ENCODE results near the gene LRRC23. TPM values are rescaled to one million over a fixed set of nuclear protein-coding genes. Genes with fewer than 3 reads are reported as not detected.
A peak's percentile ranks its signal among the peaks of the same experiment; 100 is the strongest.

Gene LRRC23
- polyA plus RNA-seq, 1 donor (not counting 4 experiments of a cell fraction or from before 2014, with no cell fraction given) = 7.1 TPM

GRCh38 chr12:6932766-6933165 is 28.1 kb downstream of the LRRC23 start:
- dilution Hi-C loops (cut with MboI; ENCODE audit: extremely low pct_ligation_motif_present, low sequenced_read_pairs) = no loop called here
- Histone ChIP-seq H3K4me1 (ENCODE audit: control insufficient read depth, extremely low read depth, insufficient read depth, low read length) (peaks cover 12% of the 10 kb centered on the region), H3K9me3 (ENCODE audit: control insufficient read depth, low read depth, low read length) (no peaks in the 10 kb centered on the region), H3K36me3 (ENCODE audit: control insufficient read depth in 2 of 2, extremely low read depth in 1 of 2, insufficient read depth in 2 of 2, low read length in 2 of 2) (peaks cover 12 to 14% of the 10 kb centered on the region in 2 experiments), H2AFZ (ENCODE audit: control insufficient read depth, low read length) (no peak overlapping the region), H3K27ac (ENCODE audit: control insufficient read depth, insufficient read depth, low read length) (no peak overlapping the region), H3K4me2 (ENCODE audit: control insufficient read depth, extremely low read depth, insufficient read depth, low read depth, low read length) (no peak overlapping the region), H3K4me3 (ENCODE audit: control insufficient read depth in 2 of 3, extremely low read depth in 1 of 3, insufficient read depth in 2 of 3, low read depth in 1 of 3, low read length in 3 of 3) (no peak overlapping the region), H3K27me3 (ENCODE audit: control insufficient read depth, extremely low read depth, insufficient read depth, low read length) (no peaks in the 10 kb centered on the region), H3K79me2 (ENCODE audit: control insufficient read depth, insufficient read depth, low read length) (peaks cover 38% of the 10 kb centered on the region), H3K9me1 (ENCODE audit: control insufficient read depth, extremely low read depth, insufficient read depth, low read length) (peaks cover 3% of the 10 kb centered on the region), H3K9ac (ENCODE audit: control insufficient read depth, extremely low read depth, insufficient read depth, low read length) (peak overlapping the region; percentile 6), H4K20me1 (ENCODE audit: control insufficient read depth, extremely low read depth, insufficient read depth, low read length) (peaks cover 4% of the 10 kb centered on the region)
- no peak for FAIRE-seq
- DNase-seq (ENCODE audit: low read depth, low spot score) = no peak
- TF ChIP-seq CTCF (optimal IDR thresholded peaks at IDR 0.05 in 1 of 3, IDR thresholded peaks at IDR 0.05 in 1 of 3, conservative IDR thresholded peaks at IDR 0.05 in 1 of 3; ENCODE audit: extremely low read depth in 1 of 3, insufficient read depth in 2 of 3, low read length in 3 of 3) (no peak), EZH2 (IDR thresholded peaks at IDR 0.05; ENCODE audit: low read length) (no peak)

DNA sequence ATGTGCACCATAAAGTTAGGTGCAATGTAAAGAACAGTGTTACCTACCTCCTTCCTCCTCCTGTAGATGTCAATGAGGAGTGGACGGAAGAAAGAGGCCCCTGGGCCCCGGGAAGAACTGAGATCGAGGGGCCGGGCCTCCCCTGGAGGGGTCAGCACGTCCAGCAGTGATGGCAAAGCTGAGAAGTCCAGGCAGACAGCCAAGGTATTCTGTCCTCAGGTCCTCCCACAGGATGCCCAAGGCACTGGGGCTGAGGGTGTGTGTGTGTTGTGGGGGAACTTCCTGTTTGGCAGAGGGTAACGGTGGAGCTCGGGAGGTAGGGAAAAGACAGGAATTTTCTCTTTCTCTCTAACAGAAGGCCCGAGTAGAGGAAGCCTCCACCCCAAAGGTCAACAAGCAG is 29.5 kb downstream of the LRRC23 start:
- dilution Hi-C loops (cut with MboI; ENCODE audit: extremely low pct_ligation_motif_present, low sequenced_read_pairs) = no loop called here
- peaks cover 30% of the 10 kb centered on the region for H3K79me2 ChIP-seq (ENCODE audit: control insufficient read depth, insufficient read depth, low read length)
- DNase-seq (ENCODE audit: low read depth, low spot score) (no peak), FAIRE-seq (no peak)
- H3K4me3 ChIP-seq (ENCODE audit: control insufficient read depth in 2 of 3, extremely low read depth in 1 of 3, insufficient read depth in 2 of 3, low read depth in 1 of 3, low read length in 3 of 3) = no peak overlapping the region
- H4K20me1 ChIP-seq (ENCODE audit: control insufficient read depth, extremely low read depth, insufficient read depth, low read length) = peaks cover 4% of the 10 kb centered on the region
- H3K36me3 ChIP-seq (ENCODE audit: control insufficient read depth in 2 of 2, extremely low read depth in 1 of 2, insufficient read depth in 2 of 2, low read length in 2 of 2) = peaks cover 16 to 20% of the 10 kb centered on the region in 2 experiments
- no peaks in the 10 kb centered on the region for H3K27me3 ChIP-seq (ENCODE audit: control insufficient read depth, extremely low read depth, insufficient read depth, low read length)
- no peak overlapping the region for H2AFZ ChIP-seq (ENCODE audit: control insufficient read depth, low read length)
- H3K9ac ChIP-seq (ENCODE audit: control insufficient read depth, extremely low read depth, insufficient read depth, low read length) = no peak overlapping the region
- H3K4me2 ChIP-seq (ENCODE audit: control insufficient read depth, extremely low read depth, insufficient read depth, low read depth, low read length) = no peak overlapping the region
- no peaks in the 10 kb centered on the region for H3K9me3 ChIP-seq (ENCODE audit: control insufficient read depth, low read depth, low read length)
- TF ChIP-seq EZH2 (IDR thresholded peaks at IDR 0.05; ENCODE audit: low read length) = no peak
- no peak for TF ChIP-seq CTCF (optimal IDR thresholded peaks at IDR 0.05 in 1 of 3, IDR thresholded peaks at IDR 0.05 in 1 of 3, conservative IDR thresholded peaks at IDR 0.05 in 1 of 3; ENCODE audit: extremely low read depth in 1 of 3, insufficient read depth in 2 of 3, low read length in 3 of 3)
- H3K9me1 ChIP-seq (ENCODE audit: control insufficient read depth, extremely low read depth, insufficient read depth, low read length) = peaks cover 3% of the 10 kb centered on the region
- H3K4me1 ChIP-seq (ENCODE audit: control insufficient read depth, extremely low read depth, insufficient read depth, low read length) = peaks cover 16% of the 10 kb centered on the region
- no peak overlapping the region for H3K27ac ChIP-seq (ENCODE audit: control insufficient read depth, insufficient read depth, low read length)
